GM23338 (cell line): ENCODE results near the gene DDX18. TPM values are rescaled to one million over a fixed set of nuclear protein-coding genes. Genes with fewer than 3 reads are reported as not detected.

Experiments used
- ATAC-seq: fragments of 200-7000 bp; cut with Tn5 transposase; 3 replicates; pipeline ENCODE4 v1.9.1; 2020
- DNase-seq: peaks from one replicate; pipeline ENCODE4 v3.0.0-alpha.2; 2015; ENCODE audit warnings: low spot score
- H2AFZ ChIP-seq: fragments of 200-600 bp; sonication (generic); 2 replicates; pipeline ENCODE4 v1.8.0; 2016; ENCODE audit warnings: antibody characterized with exemption, mild to moderate bottlenecking, moderate library complexity
- H3F3A ChIP-seq: fragments of 200-600 bp; sonication (generic); replicated peaks from 2 replicates; pipeline ENCODE4 v1.8.0; 2017; ENCODE audit warnings: antibody characterized with exemption, mixed run types, low read depth
- H3K27ac ChIP-seq: fragments of 200-600 bp; sonication (generic); 2 replicates; pipeline ENCODE4 v1.6.1; 2016; ENCODE audit warnings: low read depth
- H3K27me3 ChIP-seq: fragments of 200-600 bp; sonication (generic); 2 replicates; pipeline ENCODE4 v1.8.0; 2016; ENCODE audit warnings: mild to moderate bottlenecking, mixed run types, moderate library complexity; ENCODE audit not compliant: insufficient read depth
- H3K36me3 ChIP-seq: fragments of 200-600 bp; sonication (generic); 2 replicates; pipeline ENCODE4 v1.8.0; 2016; ENCODE audit warnings: mild to moderate bottlenecking; ENCODE audit not compliant: insufficient read depth
- H3K4me1 ChIP-seq: fragments of 200-600 bp; sonication (generic); 2 replicates; pipeline ENCODE4 v1.8.0; 2016; ENCODE audit warnings: mild to moderate bottlenecking, moderate library complexity; ENCODE audit not compliant: insufficient read depth
- H3K4me2 ChIP-seq: fragments of 200-600 bp; sonication (generic); 2 replicates; pipeline ENCODE4 v1.7.1; 2017; ENCODE audit warnings: mixed run types
- H3K4me3 ChIP-seq: fragments of 200-600 bp; sonication (generic); 2 replicates; pipeline ENCODE4 v1.6.1; 2016; ENCODE audit warnings: mixed run types
- H3K79me2 ChIP-seq: fragments of 200-600 bp; sonication (generic); replicated peaks from 2 replicates; pipeline ENCODE4 v1.8.0; 2017; ENCODE audit warnings: mild to moderate bottlenecking; ENCODE audit not compliant: insufficient read depth
- H3K9me2 ChIP-seq: fragments of 200-600 bp; sonication (generic); 2 replicates; pipeline ENCODE4 v1.8.0; 2017; ENCODE audit not compliant: insufficient read depth
- H4K20me1 ChIP-seq: fragments of 200-600 bp; sonication (generic); replicated peaks from 2 replicates; pipeline ENCODE4 v1.8.0; 2017; ENCODE audit warnings: mild to moderate bottlenecking; ENCODE audit not compliant: insufficient read depth
- H3K27ac Mint-ChIP-seq: 2 replicates; pipeline ENCODE4 v1.8.0; 2020; ENCODE audit warnings: inconsistent platforms, mild to moderate bottlenecking, moderate library complexity, mixed read lengths
- H3K27me3 Mint-ChIP-seq: 3 replicates; pipeline ENCODE4 v1.8.0; 2022; ENCODE audit warnings: low read depth, mild to moderate bottlenecking, moderate library complexity, mixed read lengths, inconsistent platforms; ENCODE audit not compliant: insufficient read depth, poor library complexity
- H3K36me3 Mint-ChIP-seq: 3 replicates; pipeline ENCODE4 v1.8.0; 2021; ENCODE audit warnings: low read depth, mild to moderate bottlenecking, inconsistent platforms, moderate library complexity, mixed read lengths
- H3K4me1 Mint-ChIP-seq: 3 replicates; pipeline ENCODE4 v1.8.0; 2020; ENCODE audit warnings: mild to moderate bottlenecking, inconsistent platforms, mixed read lengths
- H3K4me3 Mint-ChIP-seq: 3 replicates; pipeline ENCODE4 v1.8.0; 2021; ENCODE audit warnings: moderate library complexity, mild to moderate bottlenecking, inconsistent platforms, mixed read lengths
- H3K9me3 Mint-ChIP-seq: 3 replicates; pipeline ENCODE4 v1.8.0; 2020; ENCODE audit warnings: moderate library complexity, mild to moderate bottlenecking, inconsistent platforms, mixed read lengths
- CREB1 ChIP-seq: fragments of 250-450 bp; sonication (Bioruptor Pico); IDR thresholded peaks from 2 replicates; pipeline ENCODE4 v1.5.0; 2020; ENCODE audit warnings: low read depth, mild to moderate bottlenecking, moderate library complexity
- ETS1 ChIP-seq: IDR thresholded peaks from 2 replicates; pipeline ENCODE4 v1.6.1; 2016; ENCODE audit warnings: antibody characterized with exemption
- EZH2 ChIP-seq: fragments of 200-600 bp; sonication (generic); IDR thresholded peaks from one replicate; pipeline ENCODE4 v1.8.0; 2017; ENCODE audit warnings: antibody characterized with exemption, mild to moderate bottlenecking, low read depth; ENCODE audit not compliant: unreplicated experiment
- EZH2phosphoT487 ChIP-seq: fragments of 200-600 bp; sonication (generic); IDR thresholded peaks from one replicate; pipeline ENCODE4 v1.8.1; 2018; ENCODE audit warnings: antibody characterized with exemption; ENCODE audit not compliant: unreplicated experiment
- JUNB ChIP-seq: IDR thresholded peaks from one replicate; pipeline ENCODE4 v1.6.1; 2016; ENCODE audit warnings: antibody characterized with exemption; ENCODE audit not compliant: unreplicated experiment
- NANOG ChIP-seq: IDR thresholded peaks from 2 replicates; pipeline ENCODE4 v1.6.1; 2016; ENCODE audit warnings: antibody characterized with exemption, borderline replicate concordance
- POLR2AphosphoS5 ChIP-seq: IDR thresholded peaks from 2 replicates; pipeline ENCODE4 v1.6.1; 2016; ENCODE audit warnings: antibody characterized with exemption, low read depth
- STAT1 ChIP-seq: IDR thresholded peaks from one replicate; pipeline ENCODE4 v1.6.1; 2016; ENCODE audit warnings: antibody characterized with exemption; ENCODE audit not compliant: unreplicated experiment
- ZNF114 ChIP-seq: fragments of 250-450 bp; sonication (Bioruptor Pico); IDR thresholded peaks from 2 replicates; pipeline ENCODE4 v1.5.0; 2020; ENCODE audit warnings: mild to moderate bottlenecking, moderate library complexity
- ZNF331 ChIP-seq: fragments of 250-450 bp; sonication (Bioruptor Pico); IDR thresholded peaks from 2 replicates; pipeline ENCODE4 v1.5.0; 2020; ENCODE audit warnings: low read depth, mild to moderate bottlenecking, moderate library complexity
- polyA plus RNA-seq: library from polyadenylated mRNA; unstranded; fragments of >200 nt; fragmentation: Nextera tagmentation; extraction: Ambion mirVana; gene quantifications from 2 replicates; pipeline ENCODE4 v1.2.1, GENCODE V29; 2016
- total RNA-seq: library from RNA; depleted of rRNA; stranded (reverse); fragments of >200 nt; shearing (Covaris generic); gene quantifications from 2 replicates; pipeline ENCODE4 v1.2.3, GENCODE V29; 2014
- TF ChIP-seq, protein P1 (sequence below), 2 experiments: fragments of 200-600 bp in 1 of 2; sonication (generic) in 1 of 2; conservative IDR thresholded peaks; 2 replicates each; pipeline versions ENCODE4 v1.5.1 to v1.6.1; 2016 to 2017; ENCODE audit warnings: antibody characterized with exemption in 2 of 2, low read depth in 2 of 2, mild to moderate bottlenecking in 2 of 2, moderate library complexity in 1 of 2
- TF ChIP-seq, protein P2 (sequence below): IDR thresholded peaks from one replicate; pipeline ENCODE4 v1.6.1; 2018; ENCODE audit warnings: antibody characterized with exemption; ENCODE audit not compliant: unreplicated experiment

Gene DDX18
- total and polyA plus RNA-seq, 2 experiments from 2014 or later, result 102 to 169 TPM

GRCh38 chr2:117859924-117860647 is 45.6 kb downstream of the DDX18 start (continued):
- no peak for TF ChIP-seq EZH2phosphoT487
- no peak for TF ChIP-seq STAT1
- TF ChIP-seq ZNF331, result no peak
- TF ChIP-seq POLR2AphosphoS5, result no peak
- no peak for TF ChIP-seq ZNF114 (CRISPR knock-in tag)

GRCh38 chr2:117862459-117862858 is 48.0 kb downstream of the DDX18 start:
- Histone ChIP-seq H2AFZ (no peak overlapping the region), H3K36me3 (no peaks in the 10 kb centered on the region), H3K9me2 (no peaks in the 10 kb centered on the region), H3K4me1 (peaks cover 5% of the 10 kb centered on the region; the same call in 1 of the 2 replicates), H3K4me2 (no peak overlapping the region), H3K4me3 (no peak overlapping the region), H3K27ac (no peak overlapping the region), H3K79me2 (no peaks in the 10 kb centered on the region), H4K20me1 (no peaks in the 10 kb centered on the region), H3F3A (0 out of 2 replicates have a peak, but pooled peaks cover 4% of the 10 kb centered on the region), H3K27me3 (peaks cover 34% of the 10 kb centered on the region)
- ATAC-seq, result no peak
- no peak for DNase-seq
- H3K4me3 Mint-ChIP-seq, result no peak overlapping the region
- H3K36me3 Mint-ChIP-seq, result no peaks in the 10 kb centered on the region
- H3K9me3 Mint-ChIP-seq, result no peaks in the 10 kb centered on the region
- peaks cover 4% of the 10 kb centered on the region; the same call in 1 of the 3 replicates for H3K4me1 Mint-ChIP-seq
- no peak overlapping the region for H3K27ac Mint-ChIP-seq
- H3K27me3 Mint-ChIP-seq, result peaks cover 10% of the 10 kb centered on the region
- TF ChIP-seq ZNF331, result no peak
- no peak for TF ChIP-seq NANOG
- TF ChIP-seq, protein P1, sequence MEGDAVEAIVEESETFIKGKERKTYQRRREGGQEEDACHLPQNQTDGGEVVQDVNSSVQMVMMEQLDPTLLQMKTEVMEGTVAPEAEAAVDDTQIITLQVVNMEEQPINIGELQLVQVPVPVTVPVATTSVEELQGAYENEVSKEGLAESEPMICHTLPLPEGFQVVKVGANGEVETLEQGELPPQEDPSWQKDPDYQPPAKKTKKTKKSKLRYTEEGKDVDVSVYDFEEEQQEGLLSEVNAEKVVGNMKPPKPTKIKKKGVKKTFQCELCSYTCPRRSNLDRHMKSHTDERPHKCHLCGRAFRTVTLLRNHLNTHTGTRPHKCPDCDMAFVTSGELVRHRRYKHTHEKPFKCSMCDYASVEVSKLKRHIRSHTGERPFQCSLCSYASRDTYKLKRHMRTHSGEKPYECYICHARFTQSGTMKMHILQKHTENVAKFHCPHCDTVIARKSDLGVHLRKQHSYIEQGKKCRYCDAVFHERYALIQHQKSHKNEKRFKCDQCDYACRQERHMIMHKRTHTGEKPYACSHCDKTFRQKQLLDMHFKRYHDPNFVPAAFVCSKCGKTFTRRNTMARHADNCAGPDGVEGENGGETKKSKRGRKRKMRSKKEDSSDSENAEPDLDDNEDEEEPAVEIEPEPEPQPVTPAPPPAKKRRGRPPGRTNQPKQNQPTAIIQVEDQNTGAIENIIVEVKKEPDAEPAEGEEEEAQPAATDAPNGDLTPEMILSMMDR (conservative IDR thresholded peaks at IDR 0.05; ENCODE audit: low read depth in 2 of 2), result no peak
- no peak for TF ChIP-seq JUNB
- TF ChIP-seq ZNF114 (CRISPR knock-in tag), result no peak
- no peak for TF ChIP-seq POLR2AphosphoS5
- no peak for TF ChIP-seq EZH2phosphoT487
- no peak for TF ChIP-seq ETS1
- TF ChIP-seq CREB1 (CRISPR knock-in tag), result no peak
- TF ChIP-seq EZH2, result no peak
- TF ChIP-seq, protein P2, sequence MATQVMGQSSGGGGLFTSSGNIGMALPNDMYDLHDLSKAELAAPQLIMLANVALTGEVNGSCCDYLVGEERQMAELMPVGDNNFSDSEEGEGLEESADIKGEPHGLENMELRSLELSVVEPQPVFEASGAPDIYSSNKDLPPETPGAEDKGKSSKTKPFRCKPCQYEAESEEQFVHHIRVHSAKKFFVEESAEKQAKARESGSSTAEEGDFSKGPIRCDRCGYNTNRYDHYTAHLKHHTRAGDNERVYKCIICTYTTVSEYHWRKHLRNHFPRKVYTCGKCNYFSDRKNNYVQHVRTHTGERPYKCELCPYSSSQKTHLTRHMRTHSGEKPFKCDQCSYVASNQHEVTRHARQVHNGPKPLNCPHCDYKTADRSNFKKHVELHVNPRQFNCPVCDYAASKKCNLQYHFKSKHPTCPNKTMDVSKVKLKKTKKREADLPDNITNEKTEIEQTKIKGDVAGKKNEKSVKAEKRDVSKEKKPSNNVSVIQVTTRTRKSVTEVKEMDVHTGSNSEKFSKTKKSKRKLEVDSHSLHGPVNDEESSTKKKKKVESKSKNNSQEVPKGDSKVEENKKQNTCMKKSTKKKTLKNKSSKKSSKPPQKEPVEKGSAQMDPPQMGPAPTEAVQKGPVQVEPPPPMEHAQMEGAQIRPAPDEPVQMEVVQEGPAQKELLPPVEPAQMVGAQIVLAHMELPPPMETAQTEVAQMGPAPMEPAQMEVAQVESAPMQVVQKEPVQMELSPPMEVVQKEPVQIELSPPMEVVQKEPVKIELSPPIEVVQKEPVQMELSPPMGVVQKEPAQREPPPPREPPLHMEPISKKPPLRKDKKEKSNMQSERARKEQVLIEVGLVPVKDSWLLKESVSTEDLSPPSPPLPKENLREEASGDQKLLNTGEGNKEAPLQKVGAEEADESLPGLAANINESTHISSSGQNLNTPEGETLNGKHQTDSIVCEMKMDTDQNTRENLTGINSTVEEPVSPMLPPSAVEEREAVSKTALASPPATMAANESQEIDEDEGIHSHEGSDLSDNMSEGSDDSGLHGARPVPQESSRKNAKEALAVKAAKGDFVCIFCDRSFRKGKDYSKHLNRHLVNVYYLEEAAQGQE, result no peak
- TF ChIP-seq STAT1, result no peak
